Measurements from ENCODE around the gene INSYN2A. TPM values are rescaled to one million over a fixed set of nuclear protein-coding genes. Genes with fewer than 3 reads are reported as not detected.
A peak's percentile ranks its signal among the peaks of the same experiment; 100 is the strongest.

INSYN2A gene
- 1.7 and 3.3 TPM in 2 replicates for total RNA-seq (2014; rRNA removed)
- polyA plus RNA-seq (2012), result 0.26 TPM

- DNase-seq (ENCODE audit: low read depth), result peak; percentile 67
Measured at GRCh38 chr10:127196282-127197153, at the start of gene INSYN2A. Gene INSYN2A, minus strand, starts transcription at chr10:127196591. Its CDS starts 20,196 bp downstream, at chr10:127176395.

- DNase-seq (ENCODE audit: low read depth), result no peak
Measured at GRCh38 chr10:127245456-127245855, 49.1 kb upstream of the INSYN2A start.

GRCh38 chr10:127243490-127244272 is 47.3 kb upstream of the INSYN2A start:
- DNase-seq (ENCODE audit: low read depth), result peak; percentile 28

- no peak for DNase-seq (ENCODE audit: low read depth)
Measured at GRCh38 chr10:127242914-127243313, 46.5 kb upstream of the INSYN2A start.

- DNase-seq (ENCODE audit: low read depth), result no peak
Measured at GRCh38 chr10:127236266-127236665, 39.9 kb upstream of the INSYN2A start.

- DNase-seq (ENCODE audit: low read depth), result no peak
Measured at GRCh38 chr10:127234306-127234800, 38.0 kb upstream of the INSYN2A start.

- no peak for DNase-seq (ENCODE audit: low read depth)
Measured at GRCh38 chr10:127228195-127228787, 31.9 kb upstream of the INSYN2A start.

- DNase-seq (ENCODE audit: low read depth), result no peak
Measured at GRCh38 chr10:127227663-127228062, 31.3 kb upstream of the INSYN2A start.

GRCh38 chr10:127227027-127227426 is 30.6 kb upstream of the INSYN2A start:
- no peak for DNase-seq (ENCODE audit: low read depth)

- DNase-seq (ENCODE audit: low read depth), result no peak
Measured at GRCh38 chr10:127221281-127221680, 24.9 kb upstream of the INSYN2A start.

GRCh38 chr10:127218658-127219057 is 22.3 kb upstream of the INSYN2A start:
- no peak for DNase-seq (ENCODE audit: low read depth)

- peak; percentile 64 for DNase-seq (ENCODE audit: low read depth)
Measured at GRCh38 chr10:127216786-127217185, 20.4 kb upstream of the INSYN2A start.

- DNase-seq (ENCODE audit: low read depth), result no peak
Measured at GRCh38 chr10:127216274-127216673, 19.9 kb upstream of the INSYN2A start.

- no peak for DNase-seq (ENCODE audit: low read depth)
Measured at GRCh38 chr10:127215866-127216265, 19.5 kb upstream of the INSYN2A start.

- DNase-seq (ENCODE audit: low read depth), result no peak
Measured at GRCh38 chr10:127210936-127211466, 14.6 kb upstream of the INSYN2A start.

- no peak for DNase-seq (ENCODE audit: low read depth)
Measured at GRCh38 chr10:127207081-127207480, 10.7 kb upstream of the INSYN2A start.

GRCh38 chr10:127203067-127203466 is 6.7 kb upstream of the INSYN2A start:
- DNase-seq (ENCODE audit: low read depth), result no peak

- DNase-seq (ENCODE audit: low read depth), result no peak
Measured at GRCh38 chr10:127200646-127201045, 4.3 kb upstream of the INSYN2A start.

- DNase-seq (ENCODE audit: low read depth), result no peak
Measured at GRCh38 chr10:127198721-127199120, 2.3 kb upstream of the INSYN2A start.

GRCh38 chr10:127198307-127198706 is 1.9 kb upstream of the INSYN2A start:
- no peak for DNase-seq (ENCODE audit: low read depth)

- no peak for DNase-seq (ENCODE audit: low read depth)
Measured at GRCh38 chr10:127197154-127197432, 702 bp upstream of the INSYN2A start.

All from LHCN-M2 (cell line).